ENCODE data around the gene LDAH. TPM values are rescaled to one million over a fixed set of nuclear protein-coding genes. Genes with fewer than 3 reads are reported as not detected.

LDAH gene
- 1 to 10 TPM; 6.6 to 9.0 TPM for total RNA-seq
- long read RNA-seq, transcript LDAH-201 (7 exons, 2,907 nt) = major isoform, 5 of 17 reads
- long read RNA-seq, partial matches to known transcripts = 1 of 17 reads
- long read RNA-seq, other reads (novel, unspliced or antisense) = 5 of 17 reads

DNA sequence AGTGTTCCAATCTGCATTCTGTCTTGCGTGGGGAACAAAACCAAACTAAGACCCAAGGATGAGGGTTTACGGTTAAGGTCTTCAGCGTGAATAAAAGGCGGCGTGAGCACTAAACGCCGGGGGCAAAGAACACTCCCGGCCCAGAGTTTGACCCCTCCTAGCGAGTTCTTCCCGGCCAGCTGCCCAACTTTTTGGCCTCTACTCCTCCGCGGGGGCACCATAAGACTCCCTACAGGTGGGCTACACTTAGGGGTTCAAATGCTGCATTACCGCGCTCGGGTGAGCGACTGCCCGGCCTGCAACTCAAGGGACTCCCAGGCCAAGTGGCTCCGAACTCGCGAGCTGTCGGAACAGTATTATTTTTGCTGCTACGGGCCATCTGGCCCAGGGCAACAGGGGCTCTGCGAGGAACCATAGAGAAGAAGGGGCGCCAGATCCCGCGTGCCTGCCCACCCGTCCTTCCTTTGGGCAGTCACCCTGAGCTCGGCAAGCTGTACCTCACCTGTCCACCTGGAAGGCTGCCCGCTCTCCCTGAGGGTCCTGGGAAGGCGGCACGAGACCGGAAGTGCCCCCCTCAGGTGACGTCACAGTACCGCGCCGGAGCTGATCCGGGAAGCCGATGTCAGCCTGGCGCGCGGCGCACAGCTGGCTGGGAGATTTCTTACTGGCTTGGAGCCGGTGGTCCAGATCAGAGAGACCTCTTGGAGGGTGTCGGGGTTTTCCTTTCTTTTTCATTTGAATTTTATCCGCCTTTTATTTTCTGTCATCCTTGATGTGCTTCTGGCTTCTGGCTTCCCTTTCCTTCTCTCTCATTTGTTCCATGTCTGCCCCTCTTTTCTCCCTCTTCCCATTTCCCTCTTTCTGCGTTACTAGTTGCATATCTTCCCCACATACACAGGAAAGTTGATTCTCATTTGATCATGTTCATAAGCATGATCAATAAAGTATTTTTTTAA is at the start of gene LDAH:
Gene LDAH, minus strand, starts transcription at position 567 of the 956 bp plus-strand sequence. CDS start 21,638 bp downstream, outside the sequence.
- ATAC-seq = peak; percentile 99
- DNase-seq = peak; percentile 93
- intact Hi-C loops (cut with DNase I) = no loop called here

DNA sequence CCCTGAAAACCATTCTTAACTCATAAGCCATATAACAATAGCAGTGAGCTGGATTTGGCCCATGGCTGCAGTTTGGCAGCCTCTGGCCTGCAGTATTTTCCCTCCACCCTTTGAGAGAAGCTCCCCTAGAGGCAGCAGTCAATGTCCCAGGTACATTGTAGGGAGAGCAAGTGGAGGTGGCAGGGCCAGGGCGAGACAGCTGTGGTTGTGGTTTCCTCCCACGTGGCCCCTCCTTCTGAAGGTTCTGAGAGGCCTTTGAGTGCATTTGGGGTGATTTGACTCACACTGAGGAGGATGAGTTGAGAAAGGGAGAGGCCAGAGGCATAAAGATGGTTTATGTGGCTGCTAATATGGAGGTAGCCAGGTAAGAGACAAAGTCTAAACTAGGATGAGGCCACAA is 45.5 kb upstream of the LDAH start:
- ATAC-seq = no peak
- DNase-seq = no peak
- intact Hi-C loops (cut with DNase I) = no loop called here

DNA sequence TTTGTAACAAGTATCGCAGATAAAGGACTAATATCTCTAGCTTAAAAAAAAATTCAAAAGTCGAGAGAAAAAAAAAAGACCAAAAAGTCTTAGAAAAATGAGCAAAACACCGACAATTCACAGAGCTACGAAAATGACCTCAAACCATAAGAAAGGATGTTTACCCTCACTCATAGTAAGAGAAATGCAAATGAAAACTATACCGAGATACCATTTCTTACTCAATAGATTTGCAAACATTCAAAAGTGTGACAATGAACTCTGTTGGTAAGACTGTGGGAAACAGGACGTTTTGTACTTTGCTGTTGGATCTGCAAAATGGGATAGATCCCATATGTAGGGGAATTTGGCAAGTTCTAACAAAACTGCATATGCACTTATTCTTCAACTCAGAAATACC is 39.9 kb upstream of the LDAH start:
- ATAC-seq (no peak), DNase-seq (no peak)
- intact Hi-C loops (cut with DNase I) = no loop called here

DNA sequence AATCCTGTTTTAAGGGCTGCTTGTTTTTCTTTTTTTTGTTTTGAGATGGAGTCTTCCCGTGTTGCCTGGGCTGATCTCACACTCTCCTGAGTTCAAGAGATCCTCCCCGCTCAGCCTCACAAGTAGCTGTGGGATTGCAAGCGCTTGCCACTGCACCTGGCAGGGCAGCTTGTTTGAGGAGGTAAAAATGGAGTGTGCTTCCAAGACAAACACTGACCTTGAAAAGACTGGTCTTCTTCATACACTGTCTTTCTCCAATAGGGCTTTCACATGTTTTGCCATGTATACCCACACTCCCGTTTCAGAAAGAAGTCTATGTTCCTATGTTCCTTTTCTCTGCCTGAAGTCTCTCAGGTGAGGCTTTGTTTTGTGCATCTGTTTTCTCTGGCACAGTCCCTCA is 32.6 kb upstream of the LDAH start:
- DNase-seq = no peak
- no peak for ATAC-seq
- intact Hi-C loops (cut with DNase I) = no loop called here

DNA sequence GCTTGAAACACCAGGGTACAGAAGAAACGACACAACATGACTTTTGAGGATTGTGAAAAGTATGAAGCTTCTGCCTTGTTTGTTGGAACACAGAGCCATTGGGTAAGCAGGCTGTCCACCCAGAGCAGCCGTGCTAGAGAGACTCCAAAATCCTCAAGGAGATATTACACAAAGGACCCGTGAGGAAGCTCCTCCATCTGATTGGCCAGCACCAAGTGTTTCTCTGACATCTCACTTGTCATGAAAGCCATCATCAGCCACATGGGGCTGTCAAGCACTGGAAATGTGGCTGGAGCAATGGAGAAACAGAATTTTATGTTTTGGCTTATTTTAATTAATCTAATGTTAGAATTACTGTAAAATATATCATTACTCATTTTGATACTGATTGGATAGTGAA is 29.8 kb upstream of the LDAH start:
- ATAC-seq (no peak), DNase-seq (no peak)
- intact Hi-C loops (cut with DNase I) = no loop called here

DNA sequence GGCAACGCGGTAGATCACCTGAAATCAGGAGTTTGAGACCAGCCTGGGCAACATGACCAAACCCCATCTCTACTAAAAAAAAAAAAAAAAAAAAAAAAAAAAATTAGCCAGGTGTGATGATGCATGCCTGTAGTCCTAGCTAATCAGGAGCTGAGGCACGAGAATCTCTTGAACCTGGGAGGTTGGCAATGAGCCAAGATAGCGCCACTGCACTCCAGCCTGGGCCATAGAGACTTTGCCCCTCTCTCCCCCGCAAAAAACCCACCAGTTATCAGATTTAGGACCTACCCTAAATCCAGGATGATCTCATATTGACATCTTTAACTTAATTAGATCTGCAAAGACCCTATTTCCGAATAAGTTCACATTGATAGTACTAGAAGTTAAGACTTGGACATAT is 29.2 kb upstream of the LDAH start:
- ATAC-seq = no peak
- no peak for DNase-seq
- intact Hi-C loops (cut with DNase I) = no loop called here

DNA sequence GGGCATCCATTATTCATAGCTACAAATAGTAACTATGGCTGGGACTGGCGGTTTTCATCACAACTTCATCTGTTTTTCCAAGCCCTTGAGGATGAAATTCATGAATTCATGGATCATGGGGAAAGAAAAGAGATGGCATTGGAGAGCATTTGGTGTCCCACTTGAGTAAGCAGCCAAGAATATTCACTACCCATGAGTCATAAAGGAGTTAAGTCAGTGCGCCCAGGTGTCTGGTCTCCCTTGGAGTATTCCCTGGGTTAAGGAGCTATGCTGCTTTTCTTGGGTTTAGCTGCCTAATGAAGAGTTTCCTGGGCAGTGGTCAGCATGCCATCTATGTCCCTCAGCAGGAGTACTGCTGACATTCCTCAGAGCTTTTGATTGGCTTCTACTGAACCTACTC is 21.3 kb upstream of the LDAH start:
- DNase-seq (no peak), ATAC-seq (no peak)
- intact Hi-C loops (cut with DNase I) = no loop called here

DNA sequence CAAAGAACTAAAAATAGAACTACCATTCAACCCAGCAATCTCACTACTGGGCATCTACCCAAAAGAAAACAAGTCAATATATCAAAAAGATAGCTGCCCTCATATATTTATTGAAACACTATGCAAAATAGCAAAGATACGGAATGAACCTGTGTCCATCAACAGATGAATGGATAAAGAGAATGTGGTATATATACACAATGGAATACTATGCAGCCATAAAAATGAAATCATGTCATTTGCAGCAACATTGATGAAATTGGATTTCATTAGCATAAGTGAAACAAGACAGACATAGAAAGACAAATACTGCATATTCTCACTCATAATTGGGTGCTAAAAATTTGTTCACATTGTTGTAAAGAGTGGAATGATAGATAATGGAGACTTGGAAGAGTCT is 16.2 kb upstream of the LDAH start:
- no peak for ATAC-seq
- intact Hi-C loops (cut with DNase I) = no loop called here

DNA sequence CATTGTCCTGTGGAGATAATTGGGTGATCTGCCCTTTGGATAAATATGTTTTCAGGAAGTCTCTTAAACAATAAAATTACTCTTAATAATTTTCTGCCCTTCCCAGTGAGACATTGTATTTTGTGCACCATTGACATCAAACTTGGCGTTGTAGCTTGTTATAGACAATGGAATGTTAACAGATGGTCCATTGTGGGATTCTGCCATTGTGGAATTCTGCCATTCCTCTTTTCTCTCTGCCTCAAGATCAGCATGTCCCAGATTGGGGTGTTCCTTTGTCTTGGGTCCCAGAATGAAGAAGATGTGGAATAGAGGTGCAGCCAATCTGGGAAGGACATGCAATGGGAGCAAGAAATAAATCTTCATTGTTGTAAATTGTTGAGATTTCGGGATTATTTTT is 15.1 kb upstream of the LDAH start:
- intact Hi-C loops (cut with DNase I) = no loop called here
- no peak for ATAC-seq
- DNase-seq = no peak

More for the DNA sequence above, 16.2 kb upstream of the LDAH start:
- DNase-seq = no peak

DNA sequence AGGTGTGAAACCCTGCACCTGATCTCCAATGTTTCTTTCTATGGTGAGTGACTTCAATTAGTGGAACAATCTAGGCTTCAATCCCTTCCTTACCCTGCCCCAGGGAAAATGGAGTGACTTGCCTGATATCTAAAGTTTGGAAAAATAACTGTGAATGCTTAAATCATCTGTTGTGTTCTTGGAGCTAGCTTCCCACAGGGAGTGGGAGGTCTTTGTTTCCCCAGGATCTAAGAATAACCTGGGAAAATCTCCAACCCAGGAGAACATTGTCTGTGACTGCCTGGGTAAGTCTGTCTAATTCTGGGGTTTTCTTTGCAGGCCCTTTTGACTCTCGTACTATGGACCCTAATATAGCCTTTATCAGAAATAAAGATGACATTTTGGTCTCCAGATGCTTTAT is 13.6 kb upstream of the LDAH start:
- intact Hi-C loops (cut with DNase I) = no loop called here
- no peak for ATAC-seq
- DNase-seq = no peak

DNA sequence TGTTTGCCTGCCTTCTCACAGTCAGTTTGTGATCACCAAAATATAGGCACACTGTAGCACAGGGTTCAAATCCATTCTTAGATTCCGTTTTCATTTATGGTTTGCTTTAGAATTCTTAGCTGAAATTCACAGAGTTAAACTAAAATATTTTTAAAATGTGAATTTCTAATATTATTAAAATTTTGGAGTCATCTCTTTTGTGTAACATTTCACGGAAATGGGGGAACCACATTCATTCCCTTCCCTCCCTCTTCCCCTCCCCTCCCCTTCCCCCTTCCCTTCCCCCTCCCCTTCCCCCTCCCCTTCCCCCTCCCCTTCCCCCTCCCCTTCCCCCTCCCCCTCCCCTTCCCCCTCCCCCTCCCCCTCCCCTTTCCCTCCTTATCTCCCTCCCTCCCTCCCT is 11.4 kb upstream of the LDAH start:
- intact Hi-C loops (cut with DNase I) = no loop called here
- DNase-seq = no peak
- ATAC-seq = no peak

DNA sequence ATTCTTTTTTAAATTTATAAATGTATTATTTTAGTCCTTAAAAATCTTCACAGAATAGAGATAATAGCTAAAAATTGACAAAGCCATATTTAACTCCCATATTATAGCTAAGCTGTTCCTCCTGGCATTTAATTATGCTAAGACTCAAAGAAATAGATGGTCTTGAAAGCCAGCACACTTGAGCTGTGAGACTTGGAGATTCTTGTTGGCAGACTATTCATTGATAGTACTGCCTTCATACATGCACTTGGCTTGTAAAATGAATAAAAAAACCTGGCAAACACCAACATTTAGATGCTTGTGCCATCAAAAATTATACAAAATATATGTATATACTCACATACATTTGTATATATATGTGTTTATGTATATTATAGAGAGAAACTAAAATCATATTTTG is 9.7 kb upstream of the LDAH start:
- intact Hi-C loops (cut with DNase I) = no loop called here
- ATAC-seq (no peak), DNase-seq (no peak)

DNA sequence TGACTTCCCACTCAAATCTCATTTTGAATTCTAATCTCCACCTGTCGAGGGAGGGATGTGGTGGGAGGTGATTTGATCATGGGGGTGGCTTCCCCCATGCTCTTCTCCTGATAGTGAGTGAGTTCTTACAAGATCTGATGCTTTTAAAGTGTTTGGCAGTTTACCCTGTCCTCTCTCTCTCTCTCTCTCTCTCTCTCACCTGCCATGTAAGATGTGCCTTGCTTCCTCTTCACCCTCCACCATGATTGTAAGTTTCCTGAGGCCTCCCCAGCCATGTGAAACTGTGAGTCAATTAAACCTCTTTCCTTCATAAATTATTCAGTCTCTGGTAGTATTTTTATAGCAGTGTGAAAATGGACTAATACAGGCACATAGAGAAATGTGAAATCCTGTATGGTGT is 7.0 kb upstream of the LDAH start:
- intact Hi-C loops (cut with DNase I) = no loop called here
- no peak for DNase-seq
- ATAC-seq = no peak

DNA sequence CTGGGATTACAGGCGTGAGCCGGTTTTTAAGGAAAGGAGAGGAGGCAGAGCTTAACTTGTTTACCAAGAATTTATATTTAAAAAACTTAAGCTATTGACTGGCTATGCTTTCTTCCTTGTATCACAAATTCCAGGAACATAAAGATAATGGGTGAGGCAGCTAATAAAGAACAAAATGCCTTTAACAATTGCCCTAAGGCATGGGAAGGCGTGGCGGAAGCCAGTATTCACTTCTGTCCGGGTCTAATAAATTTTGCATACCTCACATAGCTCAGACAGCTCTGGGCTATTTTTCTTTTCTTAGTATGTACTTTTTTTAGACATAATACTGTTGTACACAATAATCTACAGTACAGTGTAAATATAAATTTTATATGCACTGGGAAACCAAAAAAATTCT is 1.0 kb upstream of the LDAH start:
- no peak for DNase-seq
- intact Hi-C loops (cut with DNase I) = no loop called here

DNA sequence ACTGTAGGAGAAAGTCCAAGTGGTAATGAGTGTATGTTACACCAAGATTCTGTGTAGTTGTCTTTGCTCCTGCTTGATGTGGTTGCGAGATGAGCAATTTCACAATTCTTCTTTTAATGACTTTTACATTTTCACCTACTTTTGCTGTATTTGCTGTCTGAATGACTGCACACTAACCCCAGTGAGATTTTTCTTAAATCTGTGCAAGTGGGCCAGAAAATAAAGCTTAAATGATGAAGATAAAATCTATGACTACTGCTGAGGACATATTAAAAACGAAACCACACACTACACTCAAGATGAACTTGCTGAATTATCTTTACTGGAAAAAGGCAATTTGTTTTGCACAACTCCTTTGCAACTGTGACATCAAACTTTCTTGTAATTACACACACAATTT is 4.1 kb downstream of the LDAH start:
- ATAC-seq (no peak), DNase-seq (no peak)
- intact Hi-C loops (cut with DNase I) = no loop called here

More for the DNA sequence above, 1.0 kb upstream of the LDAH start:
- no peak for ATAC-seq

DNA sequence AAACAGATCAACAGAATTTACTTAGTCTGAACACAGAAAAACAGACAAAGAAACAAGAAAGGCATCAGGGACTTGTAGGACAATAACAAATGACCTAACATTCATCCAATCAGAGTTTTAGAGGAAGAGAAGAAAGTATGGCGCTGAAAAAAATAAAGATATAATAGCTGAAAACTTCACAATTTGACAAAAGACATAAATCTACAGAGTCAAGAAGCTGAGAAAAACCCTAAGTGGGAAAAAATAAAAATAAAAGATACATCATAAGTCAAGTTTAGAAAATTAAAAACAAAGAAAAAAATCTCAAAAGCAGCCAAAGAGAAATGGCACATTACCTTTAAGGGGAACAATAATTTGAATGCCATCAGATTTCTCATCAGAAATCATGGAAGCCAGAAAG is 7.7 kb downstream of the LDAH start:
- no peak for ATAC-seq
- no peak for DNase-seq
- intact Hi-C loops (cut with DNase I) = no loop called here

DNA sequence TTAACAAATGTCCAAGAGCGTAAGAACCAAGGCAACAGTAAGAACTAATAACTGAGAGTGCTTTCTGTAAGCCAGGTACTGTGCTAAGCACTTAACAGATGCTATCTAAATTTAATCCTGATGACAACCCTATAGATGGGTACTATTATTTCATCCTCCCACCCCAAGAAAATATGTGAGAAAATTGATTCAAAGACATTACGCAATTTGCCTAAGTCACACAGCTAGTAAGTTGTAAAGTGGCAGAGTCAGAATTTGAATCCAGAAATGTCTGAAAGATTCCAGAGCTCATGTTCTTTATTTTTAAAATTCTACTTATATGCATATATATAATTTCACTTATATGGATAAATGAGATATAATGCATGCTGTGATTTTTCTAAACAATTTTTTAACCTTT is 10.1 kb downstream of the LDAH start:
- ATAC-seq (no peak), DNase-seq (no peak)
- intact Hi-C loops (cut with DNase I) = no loop called here

DNA sequence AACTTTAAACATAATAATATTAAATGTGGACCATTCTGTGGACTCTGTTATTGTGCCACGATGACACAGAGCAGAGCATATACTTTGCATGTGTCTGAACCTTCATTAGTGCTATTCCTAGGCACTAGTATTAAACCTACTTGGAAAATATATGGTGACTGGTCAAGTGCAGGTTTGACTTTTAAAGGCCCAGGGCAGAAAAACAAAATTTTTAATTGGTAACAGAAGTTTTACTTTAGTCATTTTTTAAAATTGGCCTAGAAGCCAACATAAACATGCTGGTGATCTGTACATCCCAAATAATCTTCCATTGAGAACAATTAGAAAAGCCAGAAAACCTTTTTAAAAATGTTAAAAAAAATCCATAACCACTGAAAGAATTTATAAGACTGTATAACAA is 16.6 kb downstream of the LDAH start:
- DNase-seq (no peak), ATAC-seq (no peak)
- intact Hi-C loops (cut with DNase I) = no loop called here

DNA sequence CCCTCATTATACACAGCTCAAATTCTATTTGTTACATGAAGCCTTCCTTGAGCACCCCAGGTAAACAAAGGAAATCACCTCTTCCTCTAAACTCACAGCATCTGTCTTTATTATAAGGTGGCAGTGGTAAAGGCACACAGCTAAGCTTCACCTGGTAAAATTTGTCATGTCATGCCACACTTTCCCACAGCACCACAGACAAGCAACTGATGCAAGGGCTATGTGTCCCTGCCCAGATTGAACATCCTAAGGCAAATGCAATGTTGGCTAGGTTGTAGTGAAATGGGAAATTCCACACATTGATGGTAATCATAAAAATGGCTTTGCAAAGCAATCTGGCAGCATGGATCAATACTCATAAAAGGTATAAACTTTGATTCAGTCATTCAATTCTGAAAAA is 18.9 kb downstream of the LDAH start:
- ATAC-seq (no peak), DNase-seq (no peak)
- intact Hi-C loops (cut with DNase I) = no loop called here

DNA sequence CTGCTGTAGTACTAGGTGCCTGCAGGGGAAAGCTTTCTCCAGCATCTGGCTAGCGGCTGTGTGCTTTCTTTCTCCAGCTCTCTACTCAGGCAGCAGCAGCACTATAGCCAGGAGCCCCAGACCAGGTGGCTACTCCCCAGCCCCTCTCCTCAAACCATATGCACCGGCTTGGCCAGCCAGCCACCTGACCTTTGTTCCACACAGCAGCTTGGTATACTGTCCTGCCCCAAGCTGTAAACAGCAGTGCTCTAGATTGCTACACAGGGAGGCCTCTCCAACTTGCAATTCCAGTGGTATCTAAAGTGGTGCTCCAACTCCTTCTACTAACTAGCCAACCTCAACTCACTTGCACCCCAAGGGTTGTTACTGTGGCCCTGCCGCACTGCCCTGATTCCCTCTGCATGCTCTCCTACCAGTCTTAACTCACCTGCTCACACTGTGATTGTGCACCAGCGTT is 19.6 kb downstream of the LDAH start:
- no peak for ATAC-seq
- intact Hi-C loops (cut with DNase I) = no loop called here
- DNase-seq = no peak

DNA sequence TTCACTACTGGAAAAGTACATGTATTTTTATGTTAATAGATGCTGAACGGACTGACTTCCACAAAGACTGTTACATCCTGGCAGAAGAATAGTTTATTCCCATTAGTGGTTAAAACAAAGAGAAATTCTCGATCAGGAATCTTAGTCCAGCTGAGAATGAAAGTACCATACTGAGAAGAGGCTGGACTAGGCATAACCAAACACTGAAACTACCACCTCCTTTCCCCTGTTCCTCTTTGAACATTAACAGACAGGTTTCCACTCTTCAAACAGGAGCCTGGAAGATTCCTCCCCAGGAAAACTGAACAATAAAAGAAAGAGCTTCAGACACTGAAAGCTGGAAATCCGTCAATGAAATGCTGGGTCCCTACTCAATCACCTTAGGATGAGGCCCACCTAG is 25.8 kb downstream of the LDAH start:
- intact Hi-C loops (cut with DNase I) = no loop called here
- DNase-seq (no peak), ATAC-seq (no peak)
